Karpas-422 (cell line): Measurements from ENCODE around the gene CNEP1R1. TPM values are rescaled to one million over a fixed set of nuclear protein-coding genes. Genes with fewer than 3 reads are reported as not detected.

ENCODE experiments used
- DNase-seq: peaks from one replicate; pipeline ENCODE4 v3.0.0-alpha.2; 2015
- H2AFZ ChIP-seq: fragments of 200-600 bp; sonication (generic); 2 replicates; pipeline ENCODE4 v1.6.1; 2014; ENCODE audit warnings: antibody characterized with exemption, low read length, mixed read lengths
- H3K27ac ChIP-seq: fragments of 200-600 bp; sonication (generic); 2 replicates; pipeline ENCODE4 v1.5.1; 2014; ENCODE audit warnings: mild to moderate bottlenecking, low read length, moderate library complexity
- H3K27me3 ChIP-seq: fragments of 200-600 bp; sonication (generic); 2 replicates; pipeline ENCODE4 v1.6.1; 2014; ENCODE audit warnings: low read length, mixed read lengths
- H3K36me3 ChIP-seq: fragments of 200-600 bp; sonication (generic); 2 replicates; pipeline ENCODE4 v1.6.1; 2014; ENCODE audit warnings: low read length, mixed read lengths; ENCODE audit not compliant: insufficient read depth
- H3K4me1 ChIP-seq: fragments of 200-600 bp; sonication (generic); 2 replicates; pipeline ENCODE4 v1.6.1; 2014; ENCODE audit warnings: mild to moderate bottlenecking, low read length, mixed read lengths
- H3K4me2 ChIP-seq: fragments of 200-600 bp; sonication (generic); 2 replicates; pipeline ENCODE4 v1.6.1; 2014; ENCODE audit warnings: low read length, low read depth, mild to moderate bottlenecking; ENCODE audit not compliant: poor library complexity, severe bottlenecking
- H3K4me3 ChIP-seq: fragments of 200-600 bp; sonication (generic); 2 replicates; pipeline ENCODE4 v1.5.1; 2014; ENCODE audit warnings: mild to moderate bottlenecking, antibody characterized with exemption, low read length, mixed read lengths
- H3K79me2 ChIP-seq: fragments of 200-600 bp; sonication (generic); 2 replicates; pipeline ENCODE4 v1.6.1; 2014; ENCODE audit warnings: mild to moderate bottlenecking, low read length, mixed read lengths
- H3K9ac ChIP-seq: fragments of 200-600 bp; sonication (generic); 2 replicates; pipeline ENCODE4 v1.6.0; 2014; ENCODE audit warnings: low read length
- H3K9me2 ChIP-seq: fragments of 200-600 bp; sonication (generic), shearing (Covaris generic); replicated peaks from 2 replicates; pipeline ENCODE4 v1.6.0; 2014; ENCODE audit warnings: mild to moderate bottlenecking, low read length, moderate library complexity; ENCODE audit not compliant: insufficient read depth
- H3K9me3 ChIP-seq: fragments of 300-700, 200-600 bp; sonication (generic); 2 replicates; pipeline ENCODE4 v1.6.1; 2014; ENCODE audit warnings: low read length, mixed read lengths
- H4K20me1 ChIP-seq: fragments of 200-600 bp; sonication (generic); 2 replicates; pipeline ENCODE4 v1.6.1; 2014; ENCODE audit warnings: mild to moderate bottlenecking, antibody characterized with exemption, low read length, low read depth; ENCODE audit not compliant: insufficient read depth
- total RNA-seq: library from RNA; depleted of rRNA; stranded (reverse); fragments of >200 nt; shearing (Covaris generic); gene quantifications from 2 replicates; pipeline ENCODE4 v1.2.3, GENCODE V29; 2014; ENCODE audit warnings: low replicate concordance

Gene CNEP1R1
- total RNA-seq, 1 experiment from 2014 or later: 27.1 TPM

GRCh38 chr16:49993579-49993978, 31.4 kb upstream of the CNEP1R1 start:
- H3K9me3 ChIP-seq: no peaks in the 10 kb centered on the region
- no peaks in the 10 kb centered on the region for H3K27me3 ChIP-seq
- no peaks in the 10 kb centered on the region for H4K20me1 ChIP-seq
- no peaks in the 10 kb centered on the region for H3K79me2 ChIP-seq
- no peak overlapping the region for H3K4me3 ChIP-seq
- H2AFZ ChIP-seq: no peak overlapping the region
- no peak overlapping the region for H3K4me2 ChIP-seq
- no peaks in the 10 kb centered on the region for H3K36me3 ChIP-seq
- DNase-seq: no peak
- H3K27ac ChIP-seq: no peak overlapping the region
- no peaks in the 10 kb centered on the region for H3K9me2 ChIP-seq
- no peaks in the 10 kb centered on the region for H3K4me1 ChIP-seq
- no peak overlapping the region for H3K9ac ChIP-seq

- Histone ChIP-seq H2AFZ (no peak overlapping the region), H3K9me3 (no peaks in the 10 kb centered on the region), H3K27me3 (no peaks in the 10 kb centered on the region), H3K9ac (no peak overlapping the region), H3K79me2 (no peaks in the 10 kb centered on the region), H4K20me1 (no peaks in the 10 kb centered on the region), H3K4me2 (no peak overlapping the region), H3K4me1 (no peaks in the 10 kb centered on the region), H3K27ac (no peak overlapping the region), H3K36me3 (no peaks in the 10 kb centered on the region), H3K4me3 (no peak overlapping the region), H3K9me2 (no peaks in the 10 kb centered on the region)
- DNase-seq: no peak
Measured at GRCh38 chr16:49994006-49994405, 31.0 kb upstream of the CNEP1R1 start.

GRCh38 chr16:49995720-49996119, 29.3 kb upstream of the CNEP1R1 start:
- H4K20me1 ChIP-seq: no peaks in the 10 kb centered on the region
- no peaks in the 10 kb centered on the region for H3K79me2 ChIP-seq
- H3K27ac ChIP-seq: no peak overlapping the region
- H3K9me2 ChIP-seq: no peaks in the 10 kb centered on the region
- no peaks in the 10 kb centered on the region for H3K9me3 ChIP-seq
- no peaks in the 10 kb centered on the region for H3K27me3 ChIP-seq
- no peak overlapping the region for H3K4me2 ChIP-seq
- no peak overlapping the region for H3K4me3 ChIP-seq
- no peaks in the 10 kb centered on the region for H3K4me1 ChIP-seq
- H3K9ac ChIP-seq: no peak overlapping the region
- H2AFZ ChIP-seq: no peak overlapping the region
- H3K36me3 ChIP-seq: no peaks in the 10 kb centered on the region
- DNase-seq: no peak

GRCh38 chr16:49997721-49998251, 27.2 kb upstream of the CNEP1R1 start:
- H3K4me1 ChIP-seq: no peaks in the 10 kb centered on the region
- no peaks in the 10 kb centered on the region for H4K20me1 ChIP-seq
- DNase-seq: no peak
- no peaks in the 10 kb centered on the region for H3K79me2 ChIP-seq
- no peak overlapping the region for H3K27ac ChIP-seq
- no peak overlapping the region for H3K4me3 ChIP-seq
- H3K9me3 ChIP-seq: no peaks in the 10 kb centered on the region
- H3K27me3 ChIP-seq: no peaks in the 10 kb centered on the region
- no peak overlapping the region for H3K9ac ChIP-seq
- no peaks in the 10 kb centered on the region for H3K36me3 ChIP-seq
- H3K9me2 ChIP-seq: no peaks in the 10 kb centered on the region
- H3K4me2 ChIP-seq: no peak overlapping the region
- H2AFZ ChIP-seq: no peak overlapping the region

- H3K9me3 ChIP-seq: no peaks in the 10 kb centered on the region
- H3K27me3 ChIP-seq: no peaks in the 10 kb centered on the region
- no peak overlapping the region for H3K9ac ChIP-seq
- H3K4me1 ChIP-seq: no peaks in the 10 kb centered on the region
- H3K4me3 ChIP-seq: no peak overlapping the region
- no peak overlapping the region for H2AFZ ChIP-seq
- H3K79me2 ChIP-seq: no peaks in the 10 kb centered on the region
- H3K36me3 ChIP-seq: no peaks in the 10 kb centered on the region
- no peak overlapping the region for H3K27ac ChIP-seq
- H3K9me2 ChIP-seq: no peaks in the 10 kb centered on the region
- H3K4me2 ChIP-seq: no peak overlapping the region
- DNase-seq: no peak
- H4K20me1 ChIP-seq: no peaks in the 10 kb centered on the region
Measured at GRCh38 chr16:49998991-49999390, 26.0 kb upstream of the CNEP1R1 start.

GRCh38 chr16:50001144-50001543, 23.9 kb upstream of the CNEP1R1 start:
- H3K4me2 ChIP-seq: no peak overlapping the region
- H3K27me3 ChIP-seq: no peaks in the 10 kb centered on the region
- H3K4me1 ChIP-seq: no peaks in the 10 kb centered on the region
- no peaks in the 10 kb centered on the region for H3K36me3 ChIP-seq
- no peak overlapping the region for H3K9ac ChIP-seq
- no peaks in the 10 kb centered on the region for H3K79me2 ChIP-seq
- H3K9me3 ChIP-seq: no peaks in the 10 kb centered on the region
- no peaks in the 10 kb centered on the region for H4K20me1 ChIP-seq
- no peak overlapping the region for H3K27ac ChIP-seq
- H3K4me3 ChIP-seq: no peak overlapping the region
- no peak overlapping the region for H2AFZ ChIP-seq
- H3K9me2 ChIP-seq: no peaks in the 10 kb centered on the region
- DNase-seq: peak; percentile 33

GRCh38 chr16:50002190-50002589, 22.8 kb upstream of the CNEP1R1 start:
- no peaks in the 10 kb centered on the region for H3K27me3 ChIP-seq
- H3K27ac ChIP-seq: no peak overlapping the region
- H2AFZ ChIP-seq: no peak overlapping the region
- H3K36me3 ChIP-seq: no peaks in the 10 kb centered on the region
- no peak overlapping the region for H3K4me2 ChIP-seq
- H3K9ac ChIP-seq: no peak overlapping the region
- no peaks in the 10 kb centered on the region for H3K4me1 ChIP-seq
- no peak overlapping the region for H3K4me3 ChIP-seq
- no peaks in the 10 kb centered on the region for H3K9me3 ChIP-seq
- H3K9me2 ChIP-seq: no peaks in the 10 kb centered on the region
- no peaks in the 10 kb centered on the region for H4K20me1 ChIP-seq
- no peak for DNase-seq
- no peaks in the 10 kb centered on the region for H3K79me2 ChIP-seq

- H3K4me2 ChIP-seq: no peak overlapping the region
- H3K4me3 ChIP-seq: no peak overlapping the region
- no peaks in the 10 kb centered on the region for H3K9me3 ChIP-seq
- no peak overlapping the region for H3K27ac ChIP-seq
- no peaks in the 10 kb centered on the region for H3K79me2 ChIP-seq
- no peaks in the 10 kb centered on the region for H3K9me2 ChIP-seq
- H2AFZ ChIP-seq: no peak overlapping the region
- no peaks in the 10 kb centered on the region for H4K20me1 ChIP-seq
- H3K4me1 ChIP-seq: no peaks in the 10 kb centered on the region
- H3K27me3 ChIP-seq: no peaks in the 10 kb centered on the region
- no peak for DNase-seq
- H3K36me3 ChIP-seq: no peaks in the 10 kb centered on the region
- no peak overlapping the region for H3K9ac ChIP-seq
Measured at GRCh38 chr16:50004239-50004638, 20.8 kb upstream of the CNEP1R1 start.

GRCh38 chr16:50006964-50007363, 18.1 kb upstream of the CNEP1R1 start:
- Histone ChIP-seq H3K9ac (no peak overlapping the region), H3K4me1 (no peaks in the 10 kb centered on the region), H2AFZ (no peak overlapping the region), H3K9me2 (no peaks in the 10 kb centered on the region), H3K36me3 (no peaks in the 10 kb centered on the region), H3K4me3 (no peak overlapping the region), H3K27ac (no peak overlapping the region), H3K9me3 (no peaks in the 10 kb centered on the region), H3K27me3 (no peaks in the 10 kb centered on the region), H4K20me1 (no peaks in the 10 kb centered on the region), H3K79me2 (no peaks in the 10 kb centered on the region), H3K4me2 (no peak overlapping the region)
- DNase-seq: no peak
